ENCODE measurements around the gene PSTPIP1. TPM values are rescaled to one million over a fixed set of nuclear protein-coding genes. Genes with fewer than 3 reads are reported as not detected.

PSTPIP1 gene
- total and polyA plus RNA-seq, 2 experiments from 2014 or later = 0.80 to 3.7 TPM

- no peak overlapping the region for H3K4me3 ChIP-seq
- H4K20me1 ChIP-seq (replicated peaks; ENCODE audit: insufficient read depth) = no peaks in the 10 kb centered on the region
- H3K9me3 Mint-ChIP-seq = no peaks in the 10 kb centered on the region
- H3K4me2 ChIP-seq = no peak overlapping the region
- H3K27ac Mint-ChIP-seq = no peak overlapping the region
- H3K4me3 Mint-ChIP-seq = no peak overlapping the region
- H3K9me2 ChIP-seq (ENCODE audit: insufficient read depth) = no peaks in the 10 kb centered on the region
- H3K4me1 ChIP-seq (ENCODE audit: insufficient read depth) = no peaks in the 10 kb centered on the region
- no peak for TF ChIP-seq CREB1 (CRISPR knock-in tag; IDR thresholded peaks at IDR 0.05; ENCODE audit: low read depth)
- TF ChIP-seq REST (IDR thresholded peaks at IDR 0.05; ENCODE audit: unreplicated experiment) = no peak
- TF ChIP-seq EZH2phosphoT487 (IDR thresholded peaks at IDR 0.05; ENCODE audit: unreplicated experiment) = no peak
- no peak for TF ChIP-seq CTCF (conservative IDR thresholded peaks at IDR 0.05; ENCODE audit: low read depth in 2 of 2)
- H3K36me3 Mint-ChIP-seq (ENCODE audit: low read depth) = no peaks in the 10 kb centered on the region
- H3K27ac ChIP-seq (ENCODE audit: low read depth) = no peak overlapping the region
- H3K27me3 ChIP-seq (ENCODE audit: insufficient read depth) = no peaks in the 10 kb centered on the region
- ATAC-seq (no peak), DNase-seq (ENCODE audit: low spot score) (no peak)
- H3K79me2 ChIP-seq (replicated peaks; ENCODE audit: insufficient read depth) = no peaks in the 10 kb centered on the region
- no peaks in the 10 kb centered on the region for H3K36me3 ChIP-seq (ENCODE audit: insufficient read depth)
- H3F3A ChIP-seq (replicated peaks; ENCODE audit: low read depth) = no peaks in the 10 kb centered on the region
- H3K27me3 Mint-ChIP-seq (ENCODE audit: insufficient read depth, low read depth, poor library complexity) = peaks cover 6% of the 10 kb centered on the region
- no peak overlapping the region for H2AFZ ChIP-seq
- no peaks in the 10 kb centered on the region for H3K4me1 Mint-ChIP-seq
Observed at GRCh38 chr15:77001966-77002365, 7.0 kb downstream of the PSTPIP1 start.

- H4K20me1 ChIP-seq (replicated peaks; ENCODE audit: insufficient read depth) = no peaks in the 10 kb centered on the region
- no peaks in the 10 kb centered on the region for H3K27me3 ChIP-seq (ENCODE audit: insufficient read depth)
- Mint-ChIP-seq H3K27ac (no peak overlapping the region), H3K4me1 (no peaks in the 10 kb centered on the region), H3K27me3 (ENCODE audit: insufficient read depth, low read depth, poor library complexity) (peaks cover 6% of the 10 kb centered on the region), H3K9me3 (no peaks in the 10 kb centered on the region), H3K4me3 (no peak overlapping the region), H3K36me3 (ENCODE audit: low read depth) (no peaks in the 10 kb centered on the region)
- peak overlapping the region; percentile 32; the same call in 1 of the 2 replicates for H2AFZ ChIP-seq
- no peaks in the 10 kb centered on the region for H3K36me3 ChIP-seq (ENCODE audit: insufficient read depth)
- H3K79me2 ChIP-seq (replicated peaks; ENCODE audit: insufficient read depth) = no peaks in the 10 kb centered on the region
- ATAC-seq = no peak
- H3K27ac ChIP-seq (ENCODE audit: low read depth) = no peak overlapping the region
- H3K9me2 ChIP-seq (ENCODE audit: insufficient read depth) = no peaks in the 10 kb centered on the region
- H3F3A ChIP-seq (replicated peaks; ENCODE audit: low read depth) = no peaks in the 10 kb centered on the region
- H3K4me1 ChIP-seq (ENCODE audit: insufficient read depth) = no peaks in the 10 kb centered on the region
- no peak for DNase-seq (ENCODE audit: low spot score)
- H3K4me3 ChIP-seq = no peak overlapping the region
- no peak overlapping the region for H3K4me2 ChIP-seq
- TF ChIP-seq JUNB (IDR thresholded peaks at IDR 0.05; ENCODE audit: unreplicated experiment) = no peak
- TF ChIP-seq EZH2phosphoT487 (IDR thresholded peaks at IDR 0.05; ENCODE audit: unreplicated experiment) = no peak
- TF ChIP-seq REST (IDR thresholded peaks at IDR 0.05; ENCODE audit: unreplicated experiment) = no peak
- no peak for TF ChIP-seq NANOG (IDR thresholded peaks at IDR 0.05; ENCODE audit: borderline replicate concordance)
- no peak for TF ChIP-seq EZH2 (IDR thresholded peaks at IDR 0.05; ENCODE audit: low read depth, unreplicated experiment)
Observed at GRCh38 chr15:77002436-77002835, 7.5 kb downstream of the PSTPIP1 start.
